CMK (cell line): Measurements from ENCODE around the gene PLA1A.
"Not testable (repeated sequence)": the region's sequence is repeated elsewhere in the genome, so short reads cannot be mapped to it uniquely, and the experiment has no call there.

Experiments used
- DNase-seq: peaks from one replicate; pipeline ENCODE4 v3.0.0-alpha.2; 2010; ENCODE audit warnings: low read depth

The PLA1A gene

GRCh38 chr3:119579366-119580066, 18.2 kb upstream of the PLA1A start, which contains the start of gene ADPRH:
TSS of gene ADPRH (plus strand) at chr3:119579492. CDS start at chr3:119582170, 2,678 bp downstream.
- DNase-seq = no peak

GRCh38 chr3:119580067-119580760, 17.5 kb upstream of the PLA1A start:
- DNase-seq = no peak

GRCh38 chr3:119582178-119582577, 15.5 kb upstream of the PLA1A start:
- no peak for DNase-seq

GRCh38 chr3:119585208-119585607, 12.5 kb upstream of the PLA1A start:
- no peak for DNase-seq

- DNase-seq = no peak
Measured at GRCh38 chr3:119585856-119586570, 11.7 kb upstream of the PLA1A start.

GRCh38 chr3:119586733-119587172, 10.9 kb upstream of the PLA1A start:
- DNase-seq = no peak

- DNase-seq = no peak
Measured at GRCh38 chr3:119588112-119588511, 9.6 kb upstream of the PLA1A start.

GRCh38 chr3:119589102-119589773, 8.4 kb upstream of the PLA1A start:
- no peak for DNase-seq

GRCh38 chr3:119590706-119591105, 7.0 kb upstream of the PLA1A start:
- DNase-seq = no peak

GRCh38 chr3:119592861-119593260, 4.8 kb upstream of the PLA1A start:
- no peak for DNase-seq

GRCh38 chr3:119594066-119594465, 3.6 kb upstream of the PLA1A start:
- no peak for DNase-seq

- not testable (repeated sequence) for DNase-seq
Measured at GRCh38 chr3:119594929-119595328, 2.8 kb upstream of the PLA1A start.

- no peak for DNase-seq
Measured at GRCh38 chr3:119595639-119596334, 1.9 kb upstream of the PLA1A start.

GRCh38 chr3:119596398-119596797, 1.3 kb upstream of the PLA1A start:
- DNase-seq = no peak

- DNase-seq = no peak
Measured at GRCh38 chr3:119598410-119599098, 869 bp downstream of the PLA1A start.

- DNase-seq = no peak
Measured at GRCh38 chr3:119599558-119600174, 2.0 kb downstream of the PLA1A start.

- no peak for DNase-seq
Measured at GRCh38 chr3:119600732-119601131, 3.0 kb downstream of the PLA1A start.

GRCh38 chr3:119601154-119601553, 3.5 kb downstream of the PLA1A start:
- DNase-seq = no peak

- no peak for DNase-seq
Measured at GRCh38 chr3:119602676-119603075, 5.0 kb downstream of the PLA1A start.

- DNase-seq = no peak
Measured at GRCh38 chr3:119604878-119605277, 7.2 kb downstream of the PLA1A start.
